ENCODE results near the gene LOXHD1.

The LOXHD1 gene, protein sequence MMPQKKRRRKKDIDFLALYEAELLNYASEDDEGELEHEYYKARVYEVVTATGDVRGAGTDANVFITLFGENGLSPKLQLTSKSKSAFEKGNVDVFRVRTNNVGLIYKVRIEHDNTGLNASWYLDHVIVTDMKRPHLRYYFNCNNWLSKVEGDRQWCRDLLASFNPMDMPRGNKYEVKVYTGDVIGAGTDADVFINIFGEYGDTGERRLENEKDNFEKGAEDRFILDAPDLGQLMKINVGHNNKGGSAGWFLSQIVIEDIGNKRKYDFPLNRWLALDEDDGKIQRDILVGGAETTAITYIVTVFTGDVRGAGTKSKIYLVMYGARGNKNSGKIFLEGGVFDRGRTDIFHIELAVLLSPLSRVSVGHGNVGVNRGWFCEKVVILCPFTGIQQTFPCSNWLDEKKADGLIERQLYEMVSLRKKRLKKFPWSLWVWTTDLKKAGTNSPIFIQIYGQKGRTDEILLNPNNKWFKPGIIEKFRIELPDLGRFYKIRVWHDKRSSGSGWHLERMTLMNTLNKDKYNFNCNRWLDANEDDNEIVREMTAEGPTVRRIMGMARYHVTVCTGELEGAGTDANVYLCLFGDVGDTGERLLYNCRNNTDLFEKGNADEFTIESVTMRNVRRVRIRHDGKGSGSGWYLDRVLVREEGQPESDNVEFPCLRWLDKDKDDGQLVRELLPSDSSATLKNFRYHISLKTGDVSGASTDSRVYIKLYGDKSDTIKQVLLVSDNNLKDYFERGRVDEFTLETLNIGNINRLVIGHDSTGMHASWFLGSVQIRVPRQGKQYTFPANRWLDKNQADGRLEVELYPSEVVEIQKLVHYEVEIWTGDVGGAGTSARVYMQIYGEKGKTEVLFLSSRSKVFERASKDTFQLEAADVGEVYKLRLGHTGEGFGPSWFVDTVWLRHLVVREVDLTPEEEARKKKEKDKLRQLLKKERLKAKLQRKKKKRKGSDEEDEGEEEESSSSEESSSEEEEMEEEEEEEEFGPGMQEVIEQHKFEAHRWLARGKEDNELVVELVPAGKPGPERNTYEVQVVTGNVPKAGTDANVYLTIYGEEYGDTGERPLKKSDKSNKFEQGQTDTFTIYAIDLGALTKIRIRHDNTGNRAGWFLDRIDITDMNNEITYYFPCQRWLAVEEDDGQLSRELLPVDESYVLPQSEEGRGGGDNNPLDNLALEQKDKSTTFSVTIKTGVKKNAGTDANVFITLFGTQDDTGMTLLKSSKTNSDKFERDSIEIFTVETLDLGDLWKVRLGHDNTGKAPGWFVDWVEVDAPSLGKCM (N-terminal part only)

DNA sequence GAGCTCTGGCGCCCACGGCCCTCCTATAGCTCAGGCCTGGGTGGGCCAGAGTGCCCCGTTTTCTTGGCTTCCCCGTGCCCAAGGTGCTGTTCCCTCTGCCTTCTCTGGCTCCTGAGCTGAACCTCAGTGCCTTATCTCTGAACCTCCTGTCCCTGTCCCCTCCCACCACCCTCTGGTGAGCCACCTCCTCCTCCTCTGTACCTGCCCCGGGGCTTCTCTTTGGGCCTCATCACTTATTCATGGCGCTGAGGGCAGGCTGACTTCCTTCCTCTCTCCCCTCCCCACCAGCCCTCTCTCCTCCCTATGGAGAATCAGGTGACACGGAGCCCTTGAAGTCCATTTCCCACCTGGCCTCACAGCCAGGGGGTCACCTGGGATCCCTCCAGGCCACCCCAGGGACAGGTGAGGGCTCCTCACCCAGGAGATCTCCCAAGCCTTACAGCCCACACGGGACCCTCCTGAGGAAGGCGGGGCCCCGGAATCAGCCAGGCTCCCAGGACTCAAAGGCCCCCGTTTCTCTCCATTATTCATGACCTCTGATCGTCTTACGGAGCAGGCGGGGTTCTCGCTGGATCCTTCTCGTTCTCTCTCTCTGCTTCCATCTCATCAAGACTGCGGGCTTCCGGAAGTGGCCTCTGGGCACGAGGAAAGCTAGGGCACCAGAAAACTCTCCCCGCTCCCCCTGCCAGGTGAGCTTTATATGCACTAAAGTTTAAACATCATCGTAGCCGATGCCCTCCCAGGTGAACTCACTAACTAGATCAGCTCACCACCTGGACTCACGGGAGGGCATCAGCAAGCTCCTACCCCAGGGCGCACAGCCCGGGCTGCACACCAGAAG lies at the start of gene LOXHD1:
Gene LOXHD1 (minus strand): TSS at position 106 of the 841 bp plus-strand sequence. CDS start 187 bp downstream, outside the sequence.
- H3K4me3 ChIP-seq (ENCODE audit: low read depth, low read length) = no peak within 1 kb of the TSS
- no peak within 1 kb of the TSS for H3K27ac ChIP-seq (ENCODE audit: low read depth, low read length)
- H3K9ac ChIP-seq (ENCODE audit: low read depth, low read length) = no peak within 1 kb of the TSS
- no peaks in the 10 kb centered on the region for H3K9me3 ChIP-seq (ENCODE audit: control insufficient read depth, insufficient read depth, low read length)
- H3K27me3 ChIP-seq (ENCODE audit: control insufficient read depth, insufficient read depth, low read length) = no peaks in the 10 kb centered on the region
- no peaks in the 10 kb centered on the region for H3K36me3 ChIP-seq (ENCODE audit: control insufficient read depth, insufficient read depth, low read length)
- no peaks in the 10 kb centered on the region; the same call in 1 of the 2 replicates for H3K4me1 ChIP-seq (ENCODE audit: control insufficient read depth, insufficient read depth, low read length)

GRCh38 chr18:46705521-46705920 lies 48.5 kb upstream of the LOXHD1 start:
- no peaks in the 10 kb centered on the region for H3K9me3 ChIP-seq (ENCODE audit: control insufficient read depth, insufficient read depth, low read length)
- H3K9ac ChIP-seq (ENCODE audit: low read depth, low read length) = no peak overlapping the region
- no peak overlapping the region for H3K27ac ChIP-seq (ENCODE audit: low read depth, low read length)
- no peak overlapping the region for H3K4me3 ChIP-seq (ENCODE audit: low read depth, low read length)
- peaks cover 8% of the 10 kb centered on the region for H3K4me1 ChIP-seq (ENCODE audit: control insufficient read depth, insufficient read depth, low read length)
- no peaks in the 10 kb centered on the region for H3K27me3 ChIP-seq (ENCODE audit: control insufficient read depth, insufficient read depth, low read length)
- no peaks in the 10 kb centered on the region for H3K36me3 ChIP-seq (ENCODE audit: control insufficient read depth, insufficient read depth, low read length)

DNA sequence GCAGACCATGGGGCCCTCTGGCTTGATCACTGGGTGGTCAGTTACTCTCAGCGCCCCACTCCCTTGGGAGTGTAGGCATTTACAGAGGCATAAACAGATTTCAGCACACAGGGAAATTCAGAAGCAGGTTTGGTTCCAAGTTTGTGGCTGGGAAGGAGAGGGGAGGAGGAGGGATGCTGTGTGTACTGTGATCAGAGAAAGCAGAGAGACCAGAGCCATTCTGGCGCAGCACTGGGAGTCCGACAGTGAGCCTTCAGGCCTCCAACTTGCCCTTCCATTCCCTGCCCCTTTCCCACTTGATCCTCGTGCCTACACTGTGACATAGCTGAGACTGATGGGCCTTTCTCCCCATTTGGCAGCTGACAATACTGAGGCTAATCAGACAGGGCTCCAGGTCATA lies 47.8 kb upstream of the LOXHD1 start:
- no peaks in the 10 kb centered on the region for H3K36me3 ChIP-seq (ENCODE audit: control insufficient read depth, insufficient read depth, low read length)
- H3K9ac ChIP-seq (ENCODE audit: low read depth, low read length) = no peak overlapping the region
- no peak overlapping the region for H3K27ac ChIP-seq (ENCODE audit: low read depth, low read length)
- no peak overlapping the region for H3K4me3 ChIP-seq (ENCODE audit: low read depth, low read length)
- H3K27me3 ChIP-seq (ENCODE audit: control insufficient read depth, insufficient read depth, low read length) = no peaks in the 10 kb centered on the region
- H3K4me1 ChIP-seq (ENCODE audit: control insufficient read depth, insufficient read depth, low read length) = peaks cover 8% of the 10 kb centered on the region
- no peaks in the 10 kb centered on the region for H3K9me3 ChIP-seq (ENCODE audit: control insufficient read depth, insufficient read depth, low read length)

DNA sequence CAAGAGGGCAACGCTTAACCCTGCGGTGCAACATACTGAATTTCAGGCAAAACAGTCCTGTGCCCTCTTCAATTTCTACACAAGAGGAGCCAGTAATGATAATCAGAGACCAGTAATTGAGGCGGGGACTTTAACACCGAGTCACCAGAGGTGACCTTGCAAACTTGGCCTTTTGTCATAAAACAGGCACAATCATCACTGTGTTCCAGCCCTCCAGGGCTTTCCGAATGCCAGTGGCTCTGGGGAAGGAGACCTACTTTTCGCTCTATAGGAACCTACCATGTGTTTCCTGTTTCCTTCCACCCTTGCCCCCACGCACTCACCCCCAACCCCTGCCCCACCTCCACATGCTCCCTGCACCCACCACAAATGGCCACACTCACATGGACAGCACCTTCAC lies 47.2 kb upstream of the LOXHD1 start:
- no peak overlapping the region for H3K27ac ChIP-seq (ENCODE audit: low read depth, low read length)
- H3K36me3 ChIP-seq (ENCODE audit: control insufficient read depth, insufficient read depth, low read length) = no peaks in the 10 kb centered on the region
- H3K27me3 ChIP-seq (ENCODE audit: control insufficient read depth, insufficient read depth, low read length) = no peaks in the 10 kb centered on the region
- H3K9me3 ChIP-seq (ENCODE audit: control insufficient read depth, insufficient read depth, low read length) = no peaks in the 10 kb centered on the region
- no peak overlapping the region for H3K9ac ChIP-seq (ENCODE audit: low read depth, low read length)
- H3K4me1 ChIP-seq (ENCODE audit: control insufficient read depth, insufficient read depth, low read length) = peaks cover 8% of the 10 kb centered on the region
- no peak overlapping the region for H3K4me3 ChIP-seq (ENCODE audit: low read depth, low read length)

- Histone ChIP-seq H3K9me3 (ENCODE audit: control insufficient read depth, insufficient read depth, low read length) (no peaks in the 10 kb centered on the region), H3K27me3 (ENCODE audit: control insufficient read depth, insufficient read depth, low read length) (no peaks in the 10 kb centered on the region), H3K4me1 (ENCODE audit: control insufficient read depth, insufficient read depth, low read length) (peaks cover 8% of the 10 kb centered on the region), H3K9ac (ENCODE audit: low read depth, low read length) (no peak overlapping the region), H3K36me3 (ENCODE audit: control insufficient read depth, insufficient read depth, low read length) (no peaks in the 10 kb centered on the region), H3K27ac (ENCODE audit: low read depth, low read length) (no peak overlapping the region), H3K4me3 (ENCODE audit: low read depth, low read length) (no peak overlapping the region)
Observed at GRCh38 chr18:46702471-46702870, 45.5 kb upstream of the LOXHD1 start.

DNA sequence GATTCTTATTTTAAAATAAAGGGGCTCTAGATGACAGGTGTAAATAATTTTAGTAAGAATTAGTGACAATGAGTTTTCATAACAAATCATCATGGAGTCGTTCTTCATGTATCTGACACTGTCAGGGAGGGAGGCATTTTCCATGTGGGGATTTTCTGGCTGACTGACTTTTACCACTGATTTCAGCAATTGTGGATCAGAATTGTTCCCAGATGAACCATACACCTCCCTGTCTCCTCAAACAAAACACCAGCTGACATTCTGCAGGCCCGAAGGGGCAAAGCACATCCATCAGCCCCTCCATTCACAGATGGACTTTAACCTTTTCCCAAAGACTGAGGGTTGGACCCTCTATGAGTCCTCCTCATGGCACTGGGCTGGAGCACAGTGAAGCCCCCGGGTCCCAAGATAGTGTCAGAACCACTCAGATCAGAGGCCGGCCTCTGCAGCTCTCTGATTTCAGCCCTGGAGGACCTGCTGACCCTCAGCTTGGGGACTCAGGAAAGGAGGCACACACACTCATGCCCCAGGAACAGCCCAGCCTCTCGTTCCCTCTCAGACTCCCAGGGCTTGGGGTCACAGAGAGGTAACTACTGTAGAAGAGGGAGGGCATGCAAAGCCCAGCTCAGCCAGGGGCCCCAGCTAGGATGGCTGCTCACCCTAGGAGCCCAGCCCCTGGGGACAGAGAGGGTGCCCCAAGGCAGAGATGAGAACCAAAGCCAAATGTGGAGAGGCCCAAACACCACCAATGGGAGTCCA lies 43.2 kb upstream of the LOXHD1 start:
- H3K27ac ChIP-seq (ENCODE audit: low read depth, low read length) = no peak overlapping the region
- no peaks in the 10 kb centered on the region for H3K9me3 ChIP-seq (ENCODE audit: control insufficient read depth, insufficient read depth, low read length)
- no peak overlapping the region for H3K9ac ChIP-seq (ENCODE audit: low read depth, low read length)

DNA sequence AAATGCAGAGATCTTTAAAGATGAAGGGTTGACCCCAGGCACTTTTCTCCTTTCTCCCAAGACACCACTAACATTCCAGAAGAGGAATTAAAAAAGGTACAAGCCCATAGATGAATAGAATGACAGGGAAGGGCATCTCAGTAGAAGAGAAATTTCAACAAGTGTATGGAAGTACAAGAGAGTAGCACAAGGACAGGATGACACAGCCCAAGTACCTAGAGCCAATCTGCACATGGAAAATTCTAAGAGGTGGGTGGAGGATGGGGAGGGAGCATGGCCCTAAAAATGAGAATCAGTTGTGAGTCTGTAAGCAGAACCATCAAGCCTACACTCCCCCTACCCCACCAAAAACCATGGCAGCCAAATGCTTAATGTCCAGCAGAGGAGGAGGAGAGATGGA lies 39.7 kb upstream of the LOXHD1 start:
- Histone ChIP-seq H3K4me3 (ENCODE audit: low read depth, low read length) (no peak overlapping the region), H3K9ac (ENCODE audit: low read depth, low read length) (no peak overlapping the region), H3K9me3 (ENCODE audit: control insufficient read depth, insufficient read depth, low read length) (no peaks in the 10 kb centered on the region), H3K36me3 (ENCODE audit: control insufficient read depth, insufficient read depth, low read length) (no peaks in the 10 kb centered on the region), H3K27me3 (ENCODE audit: control insufficient read depth, insufficient read depth, low read length) (no peaks in the 10 kb centered on the region), H3K27ac (ENCODE audit: low read depth, low read length) (no peak overlapping the region), H3K4me1 (ENCODE audit: control insufficient read depth, insufficient read depth, low read length) (peaks cover 7% of the 10 kb centered on the region)

More for the DNA sequence above, 43.2 kb upstream of the LOXHD1 start:
- H3K4me3 ChIP-seq (ENCODE audit: low read depth, low read length) = no peak overlapping the region
- H3K36me3 ChIP-seq (ENCODE audit: control insufficient read depth, insufficient read depth, low read length) = no peaks in the 10 kb centered on the region
- no peaks in the 10 kb centered on the region for H3K27me3 ChIP-seq (ENCODE audit: control insufficient read depth, insufficient read depth, low read length)
- no peaks in the 10 kb centered on the region for H3K4me1 ChIP-seq (ENCODE audit: control insufficient read depth, insufficient read depth, low read length)

GRCh38 chr18:46696268-46696667 lies 39.2 kb upstream of the LOXHD1 start:
- Histone ChIP-seq H3K27me3 (ENCODE audit: control insufficient read depth, insufficient read depth, low read length) (no peaks in the 10 kb centered on the region), H3K9me3 (ENCODE audit: control insufficient read depth, insufficient read depth, low read length) (no peaks in the 10 kb centered on the region), H3K36me3 (ENCODE audit: control insufficient read depth, insufficient read depth, low read length) (no peaks in the 10 kb centered on the region), H3K27ac (ENCODE audit: low read depth, low read length) (no peak overlapping the region), H3K9ac (ENCODE audit: low read depth, low read length) (no peak overlapping the region), H3K4me1 (ENCODE audit: control insufficient read depth, insufficient read depth, low read length) (peaks cover 7% of the 10 kb centered on the region), H3K4me3 (ENCODE audit: low read depth, low read length) (no peak overlapping the region)

- H3K27me3 ChIP-seq (ENCODE audit: control insufficient read depth, insufficient read depth, low read length) = no peaks in the 10 kb centered on the region
- H3K4me3 ChIP-seq (ENCODE audit: low read depth, low read length) = no peak overlapping the region
- no peaks in the 10 kb centered on the region for H3K36me3 ChIP-seq (ENCODE audit: control insufficient read depth, insufficient read depth, low read length)
- H3K9ac ChIP-seq (ENCODE audit: low read depth, low read length) = no peak overlapping the region
- no peak overlapping the region for H3K27ac ChIP-seq (ENCODE audit: low read depth, low read length)
- no peaks in the 10 kb centered on the region for H3K9me3 ChIP-seq (ENCODE audit: control insufficient read depth, insufficient read depth, low read length)
- peaks cover 7% of the 10 kb centered on the region for H3K4me1 ChIP-seq (ENCODE audit: control insufficient read depth, insufficient read depth, low read length)
Observed at GRCh38 chr18:46693996-46694395, 37.0 kb upstream of the LOXHD1 start.

Measured in HUES48 (cell line).